ENCODE data around the gene GTF2F2.
A peak's percentile ranks its signal among the peaks of the same experiment; 100 is the strongest.
"Not testable (repeated sequence)": the region's sequence is repeated elsewhere in the genome, so short reads cannot be mapped to it uniquely, and the experiment has no call there.

The GTF2F2 gene

GRCh38 chr13:45178349-45179162, 58.2 kb downstream of the GTF2F2 start:
- peak; percentile 25 for DNase-seq (ENCODE audit: low spot score)

GRCh38 chr13:45179428-45179827, 59.1 kb downstream of the GTF2F2 start:
- DNase-seq (ENCODE audit: low spot score): no peak

GRCh38 chr13:45180303-45180702, 60.0 kb downstream of the GTF2F2 start:
- no peak for DNase-seq (ENCODE audit: low spot score)

GRCh38 chr13:45180713-45181601, 60.6 kb downstream of the GTF2F2 start:
- no peak for DNase-seq (ENCODE audit: low spot score)

- DNase-seq (ENCODE audit: low spot score): no peak
Measured at GRCh38 chr13:45184693-45185092, 64.4 kb downstream of the GTF2F2 start.

- DNase-seq (ENCODE audit: low spot score): no peak
Measured at GRCh38 chr13:45185286-45185685, 65.0 kb downstream of the GTF2F2 start.

- DNase-seq (ENCODE audit: low spot score): not testable (repeated sequence)
Measured at GRCh38 chr13:45189077-45189476, 68.8 kb downstream of the GTF2F2 start.

GRCh38 chr13:45189511-45189910, 69.2 kb downstream of the GTF2F2 start:
- DNase-seq (ENCODE audit: low spot score): not testable (repeated sequence)

GRCh38 chr13:45191874-45192273, 71.6 kb downstream of the GTF2F2 start:
- DNase-seq (ENCODE audit: low spot score): no peak

- no peak for DNase-seq (ENCODE audit: low spot score)
Measured at GRCh38 chr13:45194081-45194939, 74.0 kb downstream of the GTF2F2 start.

- no peak for DNase-seq (ENCODE audit: low spot score)
Measured at GRCh38 chr13:45195421-45195820, 75.1 kb downstream of the GTF2F2 start.

- no peak for DNase-seq (ENCODE audit: low spot score)
Measured at GRCh38 chr13:45196096-45196495, 75.8 kb downstream of the GTF2F2 start.

- DNase-seq (ENCODE audit: low spot score): no peak
Measured at GRCh38 chr13:45196622-45197021, 76.3 kb downstream of the GTF2F2 start.

- DNase-seq (ENCODE audit: low spot score): no peak
Measured at GRCh38 chr13:45198041-45198440, 77.7 kb downstream of the GTF2F2 start.

GRCh38 chr13:45198924-45199323, 78.6 kb downstream of the GTF2F2 start:
- no peak for DNase-seq (ENCODE audit: low spot score)

GRCh38 chr13:45199711-45200110, 79.4 kb downstream of the GTF2F2 start:
- no peak for DNase-seq (ENCODE audit: low spot score)

- no peak for DNase-seq (ENCODE audit: low spot score)
Measured at GRCh38 chr13:45200701-45201232, 80.5 kb downstream of the GTF2F2 start, which contains the start of gene KCTD4. KCTD4 (minus strand) TSS chr13:45201045; CDS start chr13:45194567, 6,478 bp downstream.

- no peak for DNase-seq (ENCODE audit: low spot score)
Measured at GRCh38 chr13:45205124-45205523, 84.8 kb downstream of the GTF2F2 start.

- peak; percentile 57 for DNase-seq (ENCODE audit: low spot score)
Measured at GRCh38 chr13:45206340-45206739, 86.0 kb downstream of the GTF2F2 start.

- DNase-seq (ENCODE audit: low spot score): no peak
Measured at GRCh38 chr13:45207319-45207718, 87.0 kb downstream of the GTF2F2 start.

- DNase-seq (ENCODE audit: low spot score): no peak
Measured at GRCh38 chr13:45208132-45208531, 87.8 kb downstream of the GTF2F2 start.

GRCh38 chr13:45209229-45209628, 88.9 kb downstream of the GTF2F2 start:
- no peak for DNase-seq (ENCODE audit: low spot score)

All from hepatic stellate cell (primary cell).